SK-N-SH (cell line): ENCODE results near the gene KIZ.

Experiments
- POLR2AphosphoS5 ChIP-seq: IDR thresholded peaks from 2 replicates; pipeline ENCODE4 v1.6.1; 2012; ENCODE audit warnings: low read depth, low read length
- REST ChIP-seq: IDR thresholded peaks from 2 replicates; pipeline ENCODE4 v1.6.1; 2012; ENCODE audit warnings: mild to moderate bottlenecking, low read depth, low read length, moderate library complexity
- RFX5 ChIP-seq: IDR thresholded peaks from 2 replicates; pipeline ENCODE4 v1.6.1; 2012; ENCODE audit warnings: mild to moderate bottlenecking, improper control_type of control experiment, low read length
- TAF1 ChIP-seq: IDR thresholded peaks from 2 replicates; pipeline ENCODE4 v1.6.1; 2012; ENCODE audit warnings: low read depth, mild to moderate bottlenecking, low read length, moderate library complexity, borderline replicate concordance
- TEAD4 ChIP-seq: IDR thresholded peaks from 2 replicates; pipeline ENCODE4 v1.4.0; 2012; ENCODE audit warnings: mild to moderate bottlenecking, borderline replicate concordance; ENCODE audit not compliant: insufficient read depth
- TF ChIP-seq, protein P1 (sequence below): fragments of 200-600 bp; sonication (generic); IDR thresholded peaks from 2 replicates; pipeline ENCODE4 v1.6.1; 2017; ENCODE audit warnings: antibody characterized with exemption, mild to moderate bottlenecking, moderate library complexity
- TF ChIP-seq, protein P2 (sequence below): IDR thresholded peaks from 2 replicates; pipeline ENCODE4 v1.4.0; 2012; ENCODE audit warnings: low read depth

DNA sequence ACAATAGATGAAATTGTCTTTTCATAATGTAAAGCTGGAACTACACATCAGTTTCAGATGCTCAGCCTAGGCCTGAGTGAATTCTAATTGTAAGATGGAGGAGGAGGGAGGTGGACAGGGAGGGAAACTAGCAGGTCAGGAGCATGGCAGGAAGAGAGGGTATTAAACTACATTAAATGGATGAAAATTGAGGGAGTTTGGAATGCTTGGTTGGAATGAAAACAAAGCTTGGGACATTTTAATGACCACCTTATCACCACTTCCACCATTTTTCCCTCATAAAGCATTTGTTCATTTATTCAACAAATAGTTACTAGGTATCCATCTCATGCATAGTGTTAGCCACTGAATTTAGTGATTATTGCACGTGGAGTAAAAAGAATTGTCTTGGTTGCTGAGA, 65.0 kb downstream of the KIZ start:
- TF ChIP-seq TAF1, result no peak
- TF ChIP-seq, protein P1, sequence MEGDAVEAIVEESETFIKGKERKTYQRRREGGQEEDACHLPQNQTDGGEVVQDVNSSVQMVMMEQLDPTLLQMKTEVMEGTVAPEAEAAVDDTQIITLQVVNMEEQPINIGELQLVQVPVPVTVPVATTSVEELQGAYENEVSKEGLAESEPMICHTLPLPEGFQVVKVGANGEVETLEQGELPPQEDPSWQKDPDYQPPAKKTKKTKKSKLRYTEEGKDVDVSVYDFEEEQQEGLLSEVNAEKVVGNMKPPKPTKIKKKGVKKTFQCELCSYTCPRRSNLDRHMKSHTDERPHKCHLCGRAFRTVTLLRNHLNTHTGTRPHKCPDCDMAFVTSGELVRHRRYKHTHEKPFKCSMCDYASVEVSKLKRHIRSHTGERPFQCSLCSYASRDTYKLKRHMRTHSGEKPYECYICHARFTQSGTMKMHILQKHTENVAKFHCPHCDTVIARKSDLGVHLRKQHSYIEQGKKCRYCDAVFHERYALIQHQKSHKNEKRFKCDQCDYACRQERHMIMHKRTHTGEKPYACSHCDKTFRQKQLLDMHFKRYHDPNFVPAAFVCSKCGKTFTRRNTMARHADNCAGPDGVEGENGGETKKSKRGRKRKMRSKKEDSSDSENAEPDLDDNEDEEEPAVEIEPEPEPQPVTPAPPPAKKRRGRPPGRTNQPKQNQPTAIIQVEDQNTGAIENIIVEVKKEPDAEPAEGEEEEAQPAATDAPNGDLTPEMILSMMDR, result no peak
- no peak for TF ChIP-seq RFX5
- TF ChIP-seq POLR2AphosphoS5, result no peak
- no peak for TF ChIP-seq TEAD4
- TF ChIP-seq, protein P2, sequence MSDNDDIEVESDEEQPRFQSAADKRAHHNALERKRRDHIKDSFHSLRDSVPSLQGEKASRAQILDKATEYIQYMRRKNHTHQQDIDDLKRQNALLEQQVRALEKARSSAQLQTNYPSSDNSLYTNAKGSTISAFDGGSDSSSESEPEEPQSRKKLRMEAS, result no peak
- no peak for TF ChIP-seq REST
